Large intestine (tissue), 3 donors: ENCODE results near the gene COPA. TPM values are rescaled to one million over a fixed set of nuclear protein-coding genes. Genes with fewer than 3 reads are reported as not detected.

Experiments
- DNase-seq, 2 donors: peaks; one replicate each; pipeline versions ENCODE4 v3.0.0 to v3.0.0-alpha.2; 2013
- H3K27ac ChIP-seq: one replicate; pipeline ENCODE4 v1.5.1; 2013; ENCODE audit warnings: low read length
- H3K27me3 ChIP-seq: 2 replicates; pipeline ENCODE4 v1.6.1; 2013; ENCODE audit warnings: low read length; ENCODE audit not compliant: control insufficient read depth, insufficient read depth
- H3K36me3 ChIP-seq: 2 replicates; pipeline ENCODE4 v1.6.1; 2013; ENCODE audit warnings: low read length; ENCODE audit not compliant: control insufficient read depth, insufficient read depth
- H3K4me1 ChIP-seq: one replicate; pipeline ENCODE4 v1.6.1; 2013; ENCODE audit warnings: low read length; ENCODE audit not compliant: control insufficient read depth, insufficient read depth
- H3K4me3 ChIP-seq: one replicate; pipeline ENCODE4 v1.5.1; 2013; ENCODE audit warnings: low read length
- H3K9me3 ChIP-seq: one replicate; pipeline ENCODE4 v1.6.1; 2013; ENCODE audit warnings: mild to moderate bottlenecking, low read depth, low read length, moderate library complexity; ENCODE audit not compliant: control insufficient read depth
- WGBS: methylation state at CpG from one replicate; pipeline ENCODE4 v1.1.5; 2013; ENCODE audit warnings: low lambda C conversion rate; ENCODE audit not compliant: insufficient coverage; 5-methylcytosine and 5-hydroxymethylcytosine counted together
- polyA plus RNA-seq: library from polyadenylated mRNA; unstranded; fragments of 120-200 nt; gene quantifications from one replicate; pipeline ENCODE4 v1.2.1, GENCODE V29; 2013

The COPA gene
- polyA plus RNA-seq, 1 donor = 137 TPM

DNA sequence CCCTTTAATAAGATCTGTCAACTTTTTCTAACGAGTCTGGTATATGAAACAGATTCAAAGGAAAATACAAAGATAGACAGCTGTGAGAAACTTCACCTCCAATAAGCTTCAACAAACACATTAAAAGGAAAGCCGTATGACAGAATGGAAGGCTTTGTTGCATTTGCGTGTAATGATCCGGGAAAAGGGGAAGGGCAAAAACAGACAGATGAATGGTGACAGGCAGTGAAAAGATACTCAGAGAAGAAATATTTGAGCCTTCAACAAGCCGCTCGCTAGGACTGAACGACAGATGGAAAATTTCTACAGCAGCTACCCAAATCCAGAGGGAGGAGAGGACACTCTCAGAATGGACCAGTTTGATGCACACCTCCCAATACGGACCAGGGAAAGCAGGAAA lies 14.9 kb downstream of the COPA start:
- Histone ChIP-seq H3K27ac (no peak overlapping the region), H3K9me3 (no peaks in the 10 kb centered on the region), H3K27me3 (no peaks in the 10 kb centered on the region), H3K36me3 (peaks cover 86% of the 10 kb centered on the region), H3K4me1 (no peaks in the 10 kb centered on the region), H3K4me3 (no peak overlapping the region)
- 100% methylated on average over 5 of the region's 8 CpGs for WGBS
- DNase-seq = no peak

DNA sequence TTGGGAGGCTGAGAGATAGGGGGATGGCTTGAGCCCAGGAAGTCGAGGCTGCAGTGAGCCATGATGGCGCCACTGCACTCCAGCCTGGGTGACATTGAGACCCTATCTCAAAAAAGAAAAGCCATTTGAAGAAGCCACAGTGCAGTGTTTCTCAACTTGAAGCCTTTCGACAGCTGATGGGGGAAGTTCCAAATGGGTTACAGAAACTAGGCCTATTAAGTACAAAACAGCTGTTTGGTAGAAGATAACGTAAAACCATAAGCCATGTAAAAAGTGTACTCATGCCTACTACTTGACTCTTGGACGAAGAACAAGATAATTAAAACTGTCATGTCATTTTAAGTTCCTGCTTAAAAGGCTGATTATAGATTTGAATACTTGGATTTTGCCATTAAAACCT lies 16.6 kb downstream of the COPA start:
- no peak overlapping the region for H3K4me3 ChIP-seq
- H3K9me3 ChIP-seq = no peaks in the 10 kb centered on the region
- peaks cover 88% of the 10 kb centered on the region for H3K36me3 ChIP-seq
- no CpG with 5 or more reads among the region's 5 CpGs for WGBS
- no peaks in the 10 kb centered on the region for H3K27me3 ChIP-seq
- no peaks in the 10 kb centered on the region for H3K4me1 ChIP-seq
- DNase-seq = no peak
- H3K27ac ChIP-seq = no peak overlapping the region

DNA sequence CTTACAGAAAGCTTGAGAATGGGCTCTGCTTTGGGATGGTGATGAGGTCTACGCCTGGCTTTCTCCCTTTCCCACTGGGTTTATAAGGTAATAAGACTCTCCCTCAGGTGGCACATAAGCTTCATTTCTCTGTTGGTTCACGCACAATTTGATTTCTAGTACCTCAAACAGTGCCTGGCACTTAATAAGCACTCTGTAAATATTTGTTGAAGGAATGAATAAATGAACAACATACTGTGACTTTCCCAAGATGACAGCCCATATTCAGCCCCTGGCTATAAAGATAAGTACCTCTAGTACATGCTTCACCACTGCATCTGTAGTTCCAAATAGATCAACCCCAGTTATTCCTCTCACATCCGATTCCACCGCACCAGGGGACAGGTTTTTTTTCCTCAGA lies 17.8 kb downstream of the COPA start:
- no peaks in the 10 kb centered on the region for H3K27me3 ChIP-seq
- no peaks in the 10 kb centered on the region for H3K9me3 ChIP-seq
- peaks cover 82% of the 10 kb centered on the region for H3K36me3 ChIP-seq
- no peak overlapping the region for H3K4me3 ChIP-seq
- H3K27ac ChIP-seq = no peak overlapping the region
- no peaks in the 10 kb centered on the region for H3K4me1 ChIP-seq
- WGBS = no CpG with 5 or more reads among the region's 4 CpGs
- DNase-seq = no peak

DNA sequence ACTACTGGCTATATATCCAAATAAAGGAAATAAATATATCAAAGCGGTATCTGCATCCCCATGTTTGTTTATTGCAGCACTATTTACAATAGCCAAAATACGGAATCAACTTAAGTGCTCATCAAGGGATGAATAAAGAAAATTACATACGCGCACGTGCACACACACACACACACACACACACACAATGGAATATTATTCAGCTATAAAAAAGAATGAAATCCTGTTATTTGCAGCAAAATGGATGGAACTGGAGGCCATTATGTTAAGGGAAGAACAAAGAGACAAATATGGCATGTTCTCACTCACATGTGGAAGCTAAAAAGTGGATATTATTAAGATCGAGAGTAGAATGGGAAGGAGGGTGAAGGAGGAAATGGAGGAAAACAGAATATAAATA lies 20.2 kb downstream of the COPA start:
- H3K4me1 ChIP-seq = no peaks in the 10 kb centered on the region
- 100% methylated on average over 1 of the region's 6 CpGs for WGBS
- H3K27ac ChIP-seq = no peak overlapping the region
- peaks cover 70% of the 10 kb centered on the region for H3K36me3 ChIP-seq
- H3K9me3 ChIP-seq = no peaks in the 10 kb centered on the region
- no peaks in the 10 kb centered on the region for H3K27me3 ChIP-seq
- H3K4me3 ChIP-seq = no peak overlapping the region
- no peak for DNase-seq

DNA sequence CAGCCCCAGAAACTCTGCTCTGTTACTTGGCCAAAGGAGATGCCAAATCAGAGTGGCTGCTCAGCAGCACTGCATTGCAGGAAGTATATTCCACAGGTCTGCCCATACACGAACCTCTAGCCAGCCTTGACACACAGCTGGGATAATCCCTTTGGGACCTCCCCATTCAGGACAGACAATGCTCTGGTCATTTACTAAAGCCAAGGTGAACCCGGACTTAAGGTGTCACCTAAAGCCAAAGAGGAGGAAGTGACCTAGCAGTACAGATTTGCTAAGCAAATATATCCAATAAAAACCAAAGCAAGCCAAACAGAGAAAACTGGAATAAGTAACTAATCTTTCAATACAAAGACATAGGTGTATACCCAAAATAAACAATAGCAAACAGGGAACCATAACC lies 27.7 kb downstream of the COPA start:
- Histone ChIP-seq H3K9me3 (peaks cover 7% of the 10 kb centered on the region), H3K27ac (no peak overlapping the region), H3K36me3 (peaks cover 76% of the 10 kb centered on the region), H3K27me3 (no peaks in the 10 kb centered on the region), H3K4me1 (no peaks in the 10 kb centered on the region), H3K4me3 (no peak overlapping the region)
- WGBS = no CpG with 5 or more reads among the region's 2 CpGs
- DNase-seq = no peak

DNA sequence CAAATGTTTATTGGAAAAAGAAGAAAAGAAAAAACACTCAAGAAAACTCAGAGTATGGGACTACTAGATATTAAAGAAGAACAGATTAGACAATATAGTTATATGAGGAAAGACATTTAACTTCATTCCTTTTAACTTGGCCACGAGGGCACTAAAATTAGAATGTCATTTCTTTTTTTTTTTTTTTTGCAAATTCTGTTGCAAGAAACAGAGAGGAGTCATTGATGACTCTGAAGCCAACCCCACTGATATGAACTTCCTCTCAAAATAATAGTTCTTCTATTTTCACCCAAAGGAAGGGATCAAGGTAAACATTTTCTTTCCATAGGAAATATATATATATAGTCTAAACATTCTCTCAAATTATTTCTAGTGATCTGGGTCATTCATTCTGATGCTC lies 33.5 kb downstream of the COPA start:
- DNase-seq = no peak
- no CpG with 5 or more reads among the region's 1 CpG for WGBS
- Histone ChIP-seq H3K27ac (no peak overlapping the region), H3K27me3 (no peaks in the 10 kb centered on the region), H3K4me3 (no peak overlapping the region), H3K9me3 (no peaks in the 10 kb centered on the region), H3K4me1 (no peaks in the 10 kb centered on the region), H3K36me3 (peaks cover 89% of the 10 kb centered on the region)

DNA sequence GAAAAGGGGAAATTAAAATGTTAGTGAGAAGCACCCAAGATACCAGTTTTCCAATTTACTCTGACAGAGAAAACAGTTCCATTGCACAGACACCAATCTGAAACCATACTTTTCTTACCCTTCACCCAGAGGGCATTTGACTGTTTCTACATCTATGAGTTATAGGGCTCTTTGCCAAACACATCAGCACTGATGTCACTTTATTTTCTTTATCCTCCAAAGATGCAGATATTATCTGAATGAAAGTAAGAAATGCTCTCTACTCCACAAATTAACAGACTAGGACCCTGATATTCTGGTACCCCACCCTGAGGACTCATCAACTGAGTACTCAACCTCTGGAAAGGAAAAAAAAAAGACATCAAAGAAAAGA lies 33.9 kb downstream of the COPA start:
- Histone ChIP-seq H3K9me3 (no peaks in the 10 kb centered on the region), H3K27ac (no peak overlapping the region), H3K27me3 (no peaks in the 10 kb centered on the region), H3K36me3 (peaks cover 85% of the 10 kb centered on the region), H3K4me3 (no peak overlapping the region), H3K4me1 (no peaks in the 10 kb centered on the region)
- no peak for DNase-seq

DNA sequence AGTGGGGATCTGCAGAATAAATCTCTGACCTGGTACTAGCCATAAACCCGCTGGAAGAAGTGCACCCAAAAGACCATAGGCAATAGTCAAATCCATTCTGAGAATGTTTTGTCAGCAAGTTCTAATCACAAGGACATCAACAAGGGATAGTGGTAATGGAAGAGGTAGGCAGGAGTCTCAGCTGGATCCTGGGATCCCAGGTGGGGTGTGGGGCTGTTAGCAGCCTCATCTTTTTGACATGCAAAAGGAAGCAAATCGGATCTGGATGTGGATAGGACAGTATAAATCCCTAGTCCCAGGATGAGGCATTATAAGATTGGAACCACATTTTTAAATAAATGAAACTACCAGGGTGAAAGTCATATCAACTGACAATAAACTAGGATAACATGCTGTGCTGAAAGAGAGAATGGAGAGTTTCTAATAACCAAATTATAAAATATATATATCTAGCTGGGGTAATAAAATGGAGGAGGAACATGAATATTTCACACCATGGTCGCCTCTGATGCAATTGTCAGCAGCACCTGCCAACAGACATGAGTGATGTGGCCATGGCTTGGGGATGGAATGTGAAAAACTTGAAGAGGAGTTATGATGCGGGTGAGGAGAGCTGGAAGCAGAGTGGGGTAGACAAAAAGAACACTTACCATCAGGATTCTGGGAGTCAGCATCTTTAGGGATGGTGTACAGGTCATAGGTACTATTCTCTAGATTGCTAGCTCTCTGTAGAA lies 34.4 kb downstream of the COPA start:
- Histone ChIP-seq H3K27me3 (no peaks in the 10 kb centered on the region), H3K4me3 (no peak overlapping the region), H3K36me3 (peaks cover 83% of the 10 kb centered on the region), H3K9me3 (no peaks in the 10 kb centered on the region), H3K4me1 (no peaks in the 10 kb centered on the region), H3K27ac (no peak overlapping the region)
- no peak for DNase-seq
- WGBS = 100% methylated on average over 1 of the region's 4 CpGs

DNA sequence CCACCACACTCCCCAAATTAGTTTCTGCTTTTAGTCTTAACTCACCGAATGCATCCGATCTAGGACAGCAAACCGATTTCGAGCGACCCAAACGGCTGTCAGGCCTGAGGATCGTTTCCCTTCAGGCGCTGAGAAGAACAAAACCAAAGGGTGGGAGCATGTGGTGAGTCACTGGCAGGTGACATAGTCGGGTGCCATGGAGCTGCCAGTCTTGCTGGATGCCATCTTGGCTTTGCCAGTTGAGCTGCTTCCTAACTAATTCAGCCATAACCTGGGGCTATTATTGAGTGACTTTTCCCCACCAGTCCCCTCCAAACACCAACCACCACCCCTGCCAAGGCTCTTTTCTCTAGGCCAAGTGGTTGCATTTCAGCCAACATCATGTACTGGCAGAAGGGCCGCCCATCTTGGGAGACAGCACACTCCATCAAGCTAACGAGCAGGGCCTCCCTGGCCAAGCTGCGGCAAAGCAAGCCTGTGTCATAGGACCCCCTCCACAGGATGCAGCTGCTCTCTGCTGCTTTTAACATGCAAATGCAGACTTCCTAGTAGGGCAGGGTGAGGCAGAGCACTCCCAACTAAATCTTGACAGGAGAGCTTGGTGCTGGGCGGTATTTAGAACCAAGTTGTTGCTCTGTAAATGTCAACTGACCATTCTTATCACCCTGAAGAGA lies 35.8 kb downstream of the COPA start:
- Histone ChIP-seq H3K27ac (no peak overlapping the region), H3K27me3 (no peaks in the 10 kb centered on the region), H3K9me3 (no peaks in the 10 kb centered on the region), H3K36me3 (peaks cover 74% of the 10 kb centered on the region), H3K4me3 (no peak overlapping the region), H3K4me1 (no peaks in the 10 kb centered on the region)
- WGBS = 100% methylated on average over 1 of the region's 13 CpGs
- DNase-seq = no peak

DNA sequence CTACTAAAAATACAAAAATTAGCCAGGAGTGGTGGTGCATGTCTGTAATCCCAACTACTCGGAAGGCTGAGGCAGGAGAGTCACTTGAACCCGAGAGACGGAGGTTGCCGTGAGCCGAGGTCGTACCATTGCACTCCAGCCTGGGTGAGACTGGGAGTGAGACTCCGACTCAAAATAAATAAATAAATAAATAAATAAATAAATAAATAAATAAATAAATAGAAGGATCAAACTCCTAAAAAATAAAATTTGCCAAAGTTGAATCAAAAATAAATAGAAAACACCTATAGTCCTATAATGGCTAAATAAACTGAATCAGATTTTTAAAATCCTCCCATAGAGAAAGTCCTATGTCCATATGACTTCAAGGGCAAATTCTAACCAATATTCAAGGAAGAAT lies 42.9 kb downstream of the COPA start:
- Histone ChIP-seq H3K4me3 (no peak overlapping the region), H3K9me3 (no peaks in the 10 kb centered on the region), H3K27me3 (no peaks in the 10 kb centered on the region), H3K27ac (no peak overlapping the region), H3K4me1 (no peaks in the 10 kb centered on the region), H3K36me3 (peaks cover 61% of the 10 kb centered on the region)
- DNase-seq = no peak
- WGBS = 80% methylated on average over 1 of the region's 7 CpGs

DNA sequence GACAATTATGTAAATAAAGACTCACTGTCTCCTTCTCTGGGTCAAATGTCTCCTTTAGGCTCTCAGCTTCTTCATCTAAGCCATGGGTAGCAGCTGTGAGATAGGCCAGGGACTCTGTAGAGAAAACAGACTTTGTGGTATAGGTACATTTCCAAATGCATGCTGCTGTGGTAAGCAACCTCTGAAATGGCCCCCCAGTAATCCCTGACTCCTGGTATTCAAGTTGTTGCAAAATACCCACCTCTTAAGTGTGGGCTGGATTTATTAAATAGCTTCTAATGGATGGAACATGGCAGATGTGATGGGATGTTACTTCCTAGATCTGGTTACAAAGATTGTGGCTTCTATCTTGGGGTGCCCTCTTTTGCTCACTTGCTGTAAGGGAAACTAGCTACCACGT lies 47.0 kb downstream of the COPA start:
- Histone ChIP-seq H3K36me3 (peaks cover 89% of the 10 kb centered on the region), H3K4me1 (no peaks in the 10 kb centered on the region), H3K4me3 (no peak overlapping the region), H3K9me3 (no peaks in the 10 kb centered on the region), H3K27ac (no peak overlapping the region), H3K27me3 (no peaks in the 10 kb centered on the region)
- no peak for DNase-seq
- 100% methylated on average over 1 of the region's 1 CpG for WGBS
